Measurements from ENCODE around the gene RPP30.
A peak's percentile ranks its signal among the peaks of the same experiment; 100 is the strongest.
"Not testable (repeated sequence)": the region's sequence is repeated elsewhere in the genome, so short reads cannot be mapped to it uniquely, and the experiment has no call there.

RPP30 gene

GRCh38 chr10:90872648-90873020 lies 860 bp downstream of the RPP30 start:
- no peak for DNase-seq

- no peak for DNase-seq
Observed at GRCh38 chr10:90879062-90879461, 7.3 kb downstream of the RPP30 start.

- not testable (repeated sequence) for DNase-seq
Observed at GRCh38 chr10:90880059-90880719, 8.4 kb downstream of the RPP30 start.

GRCh38 chr10:90884431-90884830 lies 12.7 kb downstream of the RPP30 start:
- DNase-seq, result no peak

- DNase-seq, result no peak
Observed at GRCh38 chr10:90885176-90885575, 13.4 kb downstream of the RPP30 start.

GRCh38 chr10:90887555-90887954 lies 15.8 kb downstream of the RPP30 start:
- no peak for DNase-seq

GRCh38 chr10:90888387-90888786 lies 16.6 kb downstream of the RPP30 start:
- no peak for DNase-seq

GRCh38 chr10:90889636-90890035 lies 17.9 kb downstream of the RPP30 start:
- no peak for DNase-seq

GRCh38 chr10:90890347-90890746 lies 18.6 kb downstream of the RPP30 start:
- no peak for DNase-seq

- no peak for DNase-seq
Observed at GRCh38 chr10:90893190-90893589, 21.4 kb downstream of the RPP30 start.

- DNase-seq, result not testable (repeated sequence)
Observed at GRCh38 chr10:90896916-90897315, 25.1 kb downstream of the RPP30 start.

GRCh38 chr10:90905925-90906324 lies 34.2 kb downstream of the RPP30 start:
- DNase-seq, result no peak

- DNase-seq, result no peak
Observed at GRCh38 chr10:90906596-90906995, 34.8 kb downstream of the RPP30 start.

- peak; percentile 61 for DNase-seq
Observed at GRCh38 chr10:90911133-90912051, 39.6 kb downstream of the RPP30 start.

- DNase-seq, result no peak
Observed at GRCh38 chr10:90912174-90912573, 40.4 kb downstream of the RPP30 start.

GRCh38 chr10:90912854-90913479 lies 41.2 kb downstream of the RPP30 start:
- no peak for DNase-seq

- DNase-seq, result no peak
Observed at GRCh38 chr10:90913774-90914420, 42.1 kb downstream of the RPP30 start.

GRCh38 chr10:90914992-90915765 lies 43.4 kb downstream of the RPP30 start:
- no peak for DNase-seq

GRCh38 chr10:90915766-90916075 lies 43.9 kb downstream of the RPP30 start:
- no peak for DNase-seq

GRCh38 chr10:90916392-90917237 lies 44.8 kb downstream of the RPP30 start:
- no peak for DNase-seq

GRCh38 chr10:90917238-90917967 lies 45.6 kb downstream of the RPP30 start:
- no peak for DNase-seq
